H9 (cell line): Measurements from ENCODE around the gene HNF4A. TPM values are rescaled to one million over a fixed set of nuclear protein-coding genes. Genes with fewer than 3 reads are reported as not detected.

Experiments used
- DNase-seq: peaks from one replicate; pipeline ENCODE4 v3.0.0-alpha.2; 2017
- H2AFZ ChIP-seq: one replicate; pipeline ENCODE4 v1.6.1; 2013; ENCODE audit warnings: mild to moderate bottlenecking, low read length, control low read depth, moderate library complexity
- H2AK5ac ChIP-seq: 2 replicates; pipeline ENCODE4 v1.6.1; 2013; ENCODE audit warnings: low read length, control low read depth, mixed read lengths; ENCODE audit not compliant: insufficient read length
- H2BK120ac ChIP-seq: one replicate; pipeline ENCODE4 v1.6.1; 2013; ENCODE audit warnings: low read depth, mild to moderate bottlenecking, low read length, control low read depth, inconsistent platforms; ENCODE audit not compliant: poor library complexity, severe bottlenecking
- H2BK12ac ChIP-seq: 2 replicates; pipeline ENCODE4 v1.6.1; 2013; ENCODE audit warnings: low read length, control low read depth, mixed read lengths, low read depth; ENCODE audit not compliant: insufficient read length
- H2BK15ac ChIP-seq: 2 replicates; pipeline ENCODE4 v1.6.1; 2013; ENCODE audit warnings: low read depth, low read length, control low read depth
- H2BK20ac ChIP-seq: one replicate; pipeline ENCODE4 v1.6.1; 2013; ENCODE audit warnings: low read depth, mild to moderate bottlenecking, low read length, control low read depth, inconsistent platforms; ENCODE audit not compliant: poor library complexity, severe bottlenecking
- H2BK5ac ChIP-seq: 2 replicates; pipeline ENCODE4 v1.6.1; 2013; ENCODE audit warnings: low read length, control low read depth, mixed read lengths; ENCODE audit not compliant: insufficient read length
- H3K14ac ChIP-seq: 2 replicates; pipeline ENCODE4 v1.6.1; 2013; ENCODE audit warnings: low read length, control low read depth; ENCODE audit not compliant: insufficient read depth
- H3K18ac ChIP-seq: 2 replicates; pipeline ENCODE4 v1.6.1; 2013; ENCODE audit warnings: low read depth, mild to moderate bottlenecking, mixed read lengths, low read length, control low read depth; ENCODE audit not compliant: insufficient read length
- H3K23ac ChIP-seq: 2 replicates; pipeline ENCODE4 v1.6.1; 2013; ENCODE audit warnings: low read length, control low read depth, mixed read lengths, low read depth; ENCODE audit not compliant: insufficient read length
- H3K23me2 ChIP-seq: 2 replicates; pipeline ENCODE4 v1.6.1; 2013; ENCODE audit warnings: low read depth, mild to moderate bottlenecking, mixed read lengths, low read length, control low read depth; ENCODE audit not compliant: insufficient read length, poor library complexity, severe bottlenecking
- H3K27ac ChIP-seq: 2 replicates; pipeline ENCODE4 v1.5.1; 2013; ENCODE audit warnings: low read length, control low read depth, mixed read lengths, low read depth; ENCODE audit not compliant: insufficient read length
- H3K27me3 ChIP-seq: 2 replicates; pipeline ENCODE4 v1.6.1; 2013; ENCODE audit warnings: low read length, control low read depth, inconsistent platforms; ENCODE audit not compliant: insufficient read depth
- H3K4ac ChIP-seq: 2 replicates; pipeline ENCODE4 v1.6.1; 2013; ENCODE audit warnings: low read depth, mild to moderate bottlenecking, control low read depth, inconsistent platforms, low read length, moderate library complexity
- H3K4me1 ChIP-seq: 2 replicates; pipeline ENCODE4 v1.6.1; 2013; ENCODE audit warnings: low read length, control low read depth, inconsistent platforms; ENCODE audit not compliant: insufficient read depth
- H3K4me2 ChIP-seq: 2 replicates; pipeline ENCODE4 v1.6.1; 2013; ENCODE audit warnings: low read length, control low read depth, mixed read lengths; ENCODE audit not compliant: insufficient read length, insufficient read depth
- H3K56ac ChIP-seq: 2 replicates; pipeline ENCODE4 v1.6.1; 2013; ENCODE audit warnings: low read depth, mild to moderate bottlenecking, mixed read lengths, low read length, control low read depth; ENCODE audit not compliant: insufficient read length
- H3K79me1 ChIP-seq: 2 replicates; pipeline ENCODE4 v1.6.1; 2013; ENCODE audit warnings: low read depth, mild to moderate bottlenecking, moderate library complexity, low read length, control low read depth, inconsistent platforms; ENCODE audit not compliant: insufficient read depth, poor library complexity, severe bottlenecking
- H3K79me2 ChIP-seq: 2 replicates; pipeline ENCODE4 v1.6.1; 2013; ENCODE audit warnings: low read length, control low read depth, inconsistent platforms; ENCODE audit not compliant: insufficient read depth
- H3K9ac ChIP-seq: 2 replicates; pipeline ENCODE4 v1.6.1; 2013; ENCODE audit warnings: low read length, control low read depth, mixed read lengths; ENCODE audit not compliant: insufficient read length; ENCODE audit errors: extremely low read depth
- H3K9me3 ChIP-seq: one replicate; pipeline ENCODE4 v1.6.1; 2013; ENCODE audit warnings: low read depth, low read length, inconsistent platforms; ENCODE audit not compliant: control insufficient read depth
- H3T11ph ChIP-seq: one replicate; pipeline ENCODE4 v1.6.1; 2013; ENCODE audit warnings: mild to moderate bottlenecking, low read length, control low read depth, inconsistent platforms
- H4K20me1 ChIP-seq: one replicate; pipeline ENCODE4 v1.6.1; 2013; ENCODE audit not compliant: control insufficient read depth, insufficient read length, insufficient read depth
- H4K5ac ChIP-seq: 2 replicates; pipeline ENCODE4 v1.6.1; 2013; ENCODE audit warnings: low read depth, mild to moderate bottlenecking, mixed read lengths, low read length, control low read depth; ENCODE audit not compliant: insufficient read length
- H4K8ac ChIP-seq: replicated peaks from 2 replicates; pipeline ENCODE4 v1.6.1; 2013; ENCODE audit warnings: low read length, control low read depth, mixed read lengths, low read depth; ENCODE audit not compliant: insufficient read length
- H4K91ac ChIP-seq: 2 replicates; pipeline ENCODE4 v1.6.1; 2013; ENCODE audit warnings: low read depth, mild to moderate bottlenecking, moderate library complexity, mixed read lengths, low read length, control low read depth; ENCODE audit not compliant: insufficient read length
- H3K27ac Mint-ChIP-seq, 3 experiments: 2 replicates in 2 of 3; 3 replicates in 1 of 3; pipeline ENCODE4 v1.8.0; 2020 to 2021; ENCODE audit warnings: mixed read lengths in 3 of 3, mild to moderate bottlenecking in 1 of 3, moderate library complexity in 1 of 3
- H3K27me3 Mint-ChIP-seq: 2 replicates; pipeline ENCODE4 v1.8.0; 2021; ENCODE audit warnings: low read depth, mild to moderate bottlenecking, moderate library complexity, mixed read lengths
- H3K36me3 Mint-ChIP-seq, 3 experiments: 2 replicates in 2 of 3; 3 replicates in 1 of 3; pipeline ENCODE4 v1.8.0; 2020 to 2021; ENCODE audit warnings: low read depth in 3 of 3, mixed read lengths in 3 of 3; ENCODE audit not compliant: insufficient read depth in 1 of 3
- H3K4me1 Mint-ChIP-seq, 2 experiments: 2 replicates each; pipeline ENCODE4 v1.8.0; 2020; ENCODE audit warnings: mixed read lengths in 2 of 2
- H3K4me3 Mint-ChIP-seq, 2 experiments: 2 replicates in 1 of 2; 3 replicates in 1 of 2; pipeline ENCODE4 v1.8.0; 2020 to 2021; ENCODE audit warnings: mild to moderate bottlenecking in 2 of 2, mixed read lengths in 2 of 2, moderate library complexity in 1 of 2
- H3K9me3 Mint-ChIP-seq, 2 experiments: 2 replicates in 1 of 2; 3 replicates in 1 of 2; pipeline ENCODE4 v1.8.0; 2020; ENCODE audit warnings: mild to moderate bottlenecking in 2 of 2, mixed read lengths in 2 of 2, moderate library complexity in 1 of 2
- CTCF ChIP-seq: fragments of 200-600 bp; sonication (generic); conservative IDR thresholded peaks from 3 replicates; pipeline ENCODE4 v1.8.0; 2021; ENCODE audit warnings: antibody characterized with exemption, mild to moderate bottlenecking
- WGBS: extraction: QIAGEN DNeasy Blood & Tissue Kit; methylation state at CpG from one replicate; pipeline ENCODE4 v1.1.7; 2013; ENCODE audit warnings: missing lambda C conversion rate, low lambda C conversion rate, mixed read lengths; ENCODE audit not compliant: insufficient read length; ENCODE audit errors: extremely low coverage; 5-methylcytosine and 5-hydroxymethylcytosine counted together
- total RNA-seq: library from RNA; stranded (reverse); gene quantifications from 2 replicates; pipeline ENCODE4 v1.2.1, GENCODE V29; 2021

HNF4A gene
- total RNA-seq, 1 experiment from 2014 or later, result not detected

- no peaks in the 10 kb centered on the region for H3K23me2 ChIP-seq
- H3K79me2 ChIP-seq, result no peaks in the 10 kb centered on the region
- no peak overlapping the region for H3T11ph ChIP-seq
- no peaks in the 10 kb centered on the region for H3K4me1 ChIP-seq
- no peak overlapping the region for H2BK120ac ChIP-seq
- H3K18ac ChIP-seq, result no peak overlapping the region
- H2BK5ac ChIP-seq, result no peak overlapping the region
- no peak overlapping the region for H2BK20ac ChIP-seq
- no peaks in the 10 kb centered on the region for H3K9me3 ChIP-seq
- no peaks in the 10 kb centered on the region for H4K20me1 ChIP-seq
- no peaks in the 10 kb centered on the region for H3K36me3 Mint-ChIP-seq
- H2BK15ac ChIP-seq, result no peak overlapping the region
- H3K4me3 Mint-ChIP-seq, result no peak overlapping the region
- no CpG with 5 or more reads among the region's 4 CpGs for WGBS
- H2AK5ac ChIP-seq, result no peak overlapping the region
- H3K9ac ChIP-seq, result no peak overlapping the region
- no peaks in the 10 kb centered on the region for H3K79me1 ChIP-seq
- H3K14ac ChIP-seq, result no peak overlapping the region
- H3K27ac Mint-ChIP-seq, result no peak overlapping the region; a peak in 1 of 7 replicates
- H3K27me3 Mint-ChIP-seq, result peaks cover 13% of the 10 kb centered on the region
- no peak overlapping the region for H4K5ac ChIP-seq
- H3K23ac ChIP-seq, result no peak overlapping the region
- no peaks in the 10 kb centered on the region; the same call in 1 of the 2 replicates for H3K27me3 ChIP-seq
- H3K27ac ChIP-seq, result no peak overlapping the region
- H3K4me2 ChIP-seq, result no peak overlapping the region
- no peak for DNase-seq
- no peaks in the 10 kb centered on the region for H3K4me1 Mint-ChIP-seq
- no peak for TF ChIP-seq CTCF
- no peak overlapping the region for H2BK12ac ChIP-seq
- H3K9me3 Mint-ChIP-seq, result no peaks in the 10 kb centered on the region
- no peak overlapping the region for H2AFZ ChIP-seq
- H3K4ac ChIP-seq, result no peak overlapping the region
- H4K8ac ChIP-seq, result no peak overlapping the region
- H4K91ac ChIP-seq, result no peak overlapping the region
- no peak overlapping the region for H3K56ac ChIP-seq
Measured at GRCh38 chr20:44431118-44431501, 75.6 kb downstream of the HNF4A start.
